ENCODE results near the gene NPPC. TPM values are rescaled to one million over a fixed set of nuclear protein-coding genes. Genes with fewer than 3 reads are reported as not detected.
"Not testable (repeated sequence)": the region's sequence is repeated elsewhere in the genome, so short reads cannot be mapped to it uniquely, and the experiment has no call there.

Gene NPPC
- 0.18 and 1.1 TPM in 2 replicates for total RNA-seq (2014; rRNA removed; shearing (Covaris generic))

GRCh38 chr2:231926180-231926741, at the start of gene NPPC:
TSS of gene NPPC (minus strand) at chr2:231926396. CDS start at chr2:231926249, 147 bp downstream.
- peak; percentile 94 for DNase-seq
- H3K4me3 ChIP-seq (ENCODE audit: insufficient read depth, low read depth, low read length): peak within 1 kb of the TSS; percentile 60
- no peaks in the 10 kb centered on the region for H3K36me3 ChIP-seq (replicated peaks; ENCODE audit: control insufficient read depth, insufficient read depth, low read length)
- H3K27me3 ChIP-seq (ENCODE audit: control insufficient read depth, insufficient read depth, low read length): peaks cover 48% of the 10 kb centered on the region

GRCh38 chr2:231975001-231975400, 48.8 kb upstream of the NPPC start:
- Histone ChIP-seq H3K4me3 (ENCODE audit: insufficient read depth, low read depth, low read length) (no peak overlapping the region), H3K27me3 (ENCODE audit: control insufficient read depth, insufficient read depth, low read length) (no peaks in the 10 kb centered on the region), H3K36me3 (replicated peaks; ENCODE audit: control insufficient read depth, insufficient read depth, low read length) (no peaks in the 10 kb centered on the region)
- DNase-seq: no peak

GRCh38 chr2:231970461-231970860, 44.3 kb upstream of the NPPC start:
- DNase-seq: no peak
- H3K27me3 ChIP-seq (ENCODE audit: control insufficient read depth, insufficient read depth, low read length): no peaks in the 10 kb centered on the region
- H3K4me3 ChIP-seq (ENCODE audit: insufficient read depth, low read depth, low read length): no peak overlapping the region
- H3K36me3 ChIP-seq (replicated peaks; ENCODE audit: control insufficient read depth, insufficient read depth, low read length): no peaks in the 10 kb centered on the region

- no peak for DNase-seq
- Histone ChIP-seq H3K4me3 (ENCODE audit: insufficient read depth, low read depth, low read length) (no peak overlapping the region), H3K27me3 (ENCODE audit: control insufficient read depth, insufficient read depth, low read length) (no peaks in the 10 kb centered on the region), H3K36me3 (replicated peaks; ENCODE audit: control insufficient read depth, insufficient read depth, low read length) (no peaks in the 10 kb centered on the region)
Measured at GRCh38 chr2:231968820-231969219, 42.6 kb upstream of the NPPC start.

GRCh38 chr2:231966886-231967285, 40.7 kb upstream of the NPPC start:
- no peak overlapping the region for H3K4me3 ChIP-seq (ENCODE audit: insufficient read depth, low read depth, low read length)
- H3K27me3 ChIP-seq (ENCODE audit: control insufficient read depth, insufficient read depth, low read length): no peaks in the 10 kb centered on the region
- no peaks in the 10 kb centered on the region for H3K36me3 ChIP-seq (replicated peaks; ENCODE audit: control insufficient read depth, insufficient read depth, low read length)
- no peak for DNase-seq

- Histone ChIP-seq H3K4me3 (ENCODE audit: insufficient read depth, low read depth, low read length) (no peak overlapping the region), H3K27me3 (ENCODE audit: control insufficient read depth, insufficient read depth, low read length) (no peaks in the 10 kb centered on the region), H3K36me3 (replicated peaks; ENCODE audit: control insufficient read depth, insufficient read depth, low read length) (no peaks in the 10 kb centered on the region)
- no peak for DNase-seq
Measured at GRCh38 chr2:231965102-231965501, 38.9 kb upstream of the NPPC start.

GRCh38 chr2:231961349-231962166, 35.4 kb upstream of the NPPC start, which contains the start of gene DIS3L2:
TSS of gene DIS3L2 (plus strand) at chr2:231961713. CDS start at chr2:232014928, 53,215 bp downstream.
- peak; percentile 89 for DNase-seq
- Histone ChIP-seq H3K36me3 (replicated peaks; ENCODE audit: control insufficient read depth, insufficient read depth, low read length) (no peaks in the 10 kb centered on the region), H3K4me3 (ENCODE audit: insufficient read depth, low read depth, low read length) (peak within 1 kb of the TSS; percentile 92), H3K27me3 (ENCODE audit: control insufficient read depth, insufficient read depth, low read length) (no peaks in the 10 kb centered on the region)

- no peaks in the 10 kb centered on the region for H3K36me3 ChIP-seq (replicated peaks; ENCODE audit: control insufficient read depth, insufficient read depth, low read length)
- H3K4me3 ChIP-seq (ENCODE audit: insufficient read depth, low read depth, low read length): peak overlapping the region; percentile 92
- no peaks in the 10 kb centered on the region for H3K27me3 ChIP-seq (ENCODE audit: control insufficient read depth, insufficient read depth, low read length)
- no peak for DNase-seq
Measured at GRCh38 chr2:231960810-231961348, 34.7 kb upstream of the NPPC start.

GRCh38 chr2:231957913-231958763, 31.9 kb upstream of the NPPC start:
- Histone ChIP-seq H3K36me3 (replicated peaks; ENCODE audit: control insufficient read depth, insufficient read depth, low read length) (no peaks in the 10 kb centered on the region), H3K4me3 (ENCODE audit: insufficient read depth, low read depth, low read length) (no peak overlapping the region), H3K27me3 (ENCODE audit: control insufficient read depth, insufficient read depth, low read length) (no peaks in the 10 kb centered on the region)
- no peak for DNase-seq

GRCh38 chr2:231955758-231956472, 29.7 kb upstream of the NPPC start:
- H3K36me3 ChIP-seq (replicated peaks; ENCODE audit: control insufficient read depth, insufficient read depth, low read length): no peaks in the 10 kb centered on the region
- DNase-seq: no peak
- H3K27me3 ChIP-seq (ENCODE audit: control insufficient read depth, insufficient read depth, low read length): no peaks in the 10 kb centered on the region
- no peak overlapping the region for H3K4me3 ChIP-seq (ENCODE audit: insufficient read depth, low read depth, low read length)

GRCh38 chr2:231951452-231952035, 25.3 kb upstream of the NPPC start:
- Histone ChIP-seq H3K36me3 (replicated peaks; ENCODE audit: control insufficient read depth, insufficient read depth, low read length) (no peaks in the 10 kb centered on the region), H3K27me3 (ENCODE audit: control insufficient read depth, insufficient read depth, low read length) (no peaks in the 10 kb centered on the region), H3K4me3 (ENCODE audit: insufficient read depth, low read depth, low read length) (no peak overlapping the region)
- no peak for DNase-seq

- no peaks in the 10 kb centered on the region for H3K36me3 ChIP-seq (replicated peaks; ENCODE audit: control insufficient read depth, insufficient read depth, low read length)
- no peak overlapping the region for H3K4me3 ChIP-seq (ENCODE audit: insufficient read depth, low read depth, low read length)
- DNase-seq: no peak
- no peaks in the 10 kb centered on the region for H3K27me3 ChIP-seq (ENCODE audit: control insufficient read depth, insufficient read depth, low read length)
Measured at GRCh38 chr2:231947694-231948093, 21.5 kb upstream of the NPPC start.

GRCh38 chr2:231947112-231947511, 20.9 kb upstream of the NPPC start:
- not testable (repeated sequence) for H3K4me3 ChIP-seq (ENCODE audit: insufficient read depth, low read depth, low read length); H3K36me3 ChIP-seq (replicated peaks; ENCODE audit: control insufficient read depth, insufficient read depth, low read length)

More at GRCh38 chr2:231947112-231947511, 20.9 kb upstream of the NPPC start:
- H3K27me3 ChIP-seq (ENCODE audit: control insufficient read depth, insufficient read depth, low read length); DNase-seq: not testable (repeated sequence)
